Peyer's patch (tissue), 4 donors: ENCODE results near the gene GALNT1. TPM values are rescaled to one million over a fixed set of nuclear protein-coding genes. Genes with fewer than 3 reads are reported as not detected.

ENCODE experiments used
- DNase-seq, 3 donors: peaks; one replicate each; pipeline ENCODE4 v3.0.0-alpha.2; 2017 to 2019
- H3K27ac ChIP-seq, 4 donors: fragments of 200-600 bp; sonication (generic); one replicate each; pipeline ENCODE4 v1.5.1; 2016 to 2019
- H3K27me3 ChIP-seq, 2 donors: fragments of 200-600 bp; sonication (generic); one replicate each; pipeline ENCODE4 v1.5.1; 2019
- H3K36me3 ChIP-seq, 3 donors: fragments of 200-600 bp; sonication (generic); one replicate each; pipeline ENCODE4 v1.5.1; 2016 to 2019
- H3K4me1 ChIP-seq, 4 donors: fragments of 200-600 bp; sonication (generic); one replicate each; pipeline ENCODE4 v1.5.1; 2016 to 2019
- H3K4me3 ChIP-seq, 4 donors: fragments of 200-600 bp; sonication (generic); 1 replicate in 3 of 4; 2 replicates in 1 of 4; pipeline ENCODE4 v1.5.1; 2016 to 2019; ENCODE audit warnings: mild to moderate bottlenecking in 1 of 4
- H3K9me3 ChIP-seq, 4 donors: fragments of 200-600 bp; sonication (generic); one replicate each; pipeline ENCODE4 v1.5.1; 2016 to 2019; ENCODE audit warnings: mild to moderate bottlenecking in 1 of 4
- POLR2A ChIP-seq, 2 donors: fragments of 450-650 bp; IDR thresholded peaks; one replicate each; pipeline ENCODE4 v1.5.1; 2017; ENCODE audit warnings: antibody characterized with exemption in 2 of 2, mild to moderate bottlenecking in 2 of 2, moderate library complexity in 2 of 2
- total RNA-seq, 4 donors: library from RNA; depleted of rRNA; stranded (reverse); fragments of >200 nt; gene quantifications; one replicate each; pipeline ENCODE4 v1.1.0, GENCODE V29; 2016
- TF ChIP-seq, protein P1 (sequence below), 6 experiments: fragments of 450-650 bp in 4 of 6; fragments of 200-600 bp in 2 of 6; sonication (generic) in 1 of 6; IDR thresholded peaks; one replicate each; pipeline ENCODE4 v1.5.1; 2017 to 2019; ENCODE audit warnings: antibody characterized with exemption in 6 of 6, mild to moderate bottlenecking in 3 of 6, moderate library complexity in 1 of 6

GALNT1 gene
- total RNA-seq, 4 donors from 2014 or later = 30.5 to 87.6 (median 70.7) TPM

- Histone ChIP-seq H3K27me3 (no peaks in the 10 kb centered on the region), H3K4me1 (peaks cover 0 to 13% (median 0%) of the 10 kb centered on the region in 4 donors), H3K36me3 (no peaks in the 10 kb centered on the region), H3K4me3 (no peak overlapping the region), H3K9me3 (no peaks in the 10 kb centered on the region), H3K27ac (no peak overlapping the region)
- no peak for DNase-seq
- TF ChIP-seq POLR2A (IDR thresholded peaks at IDR 0.05) = no peak
- TF ChIP-seq, protein P1, sequence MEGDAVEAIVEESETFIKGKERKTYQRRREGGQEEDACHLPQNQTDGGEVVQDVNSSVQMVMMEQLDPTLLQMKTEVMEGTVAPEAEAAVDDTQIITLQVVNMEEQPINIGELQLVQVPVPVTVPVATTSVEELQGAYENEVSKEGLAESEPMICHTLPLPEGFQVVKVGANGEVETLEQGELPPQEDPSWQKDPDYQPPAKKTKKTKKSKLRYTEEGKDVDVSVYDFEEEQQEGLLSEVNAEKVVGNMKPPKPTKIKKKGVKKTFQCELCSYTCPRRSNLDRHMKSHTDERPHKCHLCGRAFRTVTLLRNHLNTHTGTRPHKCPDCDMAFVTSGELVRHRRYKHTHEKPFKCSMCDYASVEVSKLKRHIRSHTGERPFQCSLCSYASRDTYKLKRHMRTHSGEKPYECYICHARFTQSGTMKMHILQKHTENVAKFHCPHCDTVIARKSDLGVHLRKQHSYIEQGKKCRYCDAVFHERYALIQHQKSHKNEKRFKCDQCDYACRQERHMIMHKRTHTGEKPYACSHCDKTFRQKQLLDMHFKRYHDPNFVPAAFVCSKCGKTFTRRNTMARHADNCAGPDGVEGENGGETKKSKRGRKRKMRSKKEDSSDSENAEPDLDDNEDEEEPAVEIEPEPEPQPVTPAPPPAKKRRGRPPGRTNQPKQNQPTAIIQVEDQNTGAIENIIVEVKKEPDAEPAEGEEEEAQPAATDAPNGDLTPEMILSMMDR (IDR thresholded peaks at IDR 0.05) = no peak
Observed at GRCh38 chr18:35610724-35611123, 29.2 kb downstream of the GALNT1 start.

- Histone ChIP-seq H3K9me3 (no peaks in the 10 kb centered on the region), H3K27me3 (no peaks in the 10 kb centered on the region), H3K4me1 (peaks cover 0 to 21% (median 2%) of the 10 kb centered on the region in 4 donors), H3K4me3 (no peak overlapping the region), H3K36me3 (no peaks in the 10 kb centered on the region), H3K27ac (no peak overlapping the region)
- no peak for DNase-seq
- no peak for TF ChIP-seq POLR2A (IDR thresholded peaks at IDR 0.05)
- TF ChIP-seq, protein P1 (IDR thresholded peaks at IDR 0.05) = no peak
Observed at GRCh38 chr18:35611518-35611917, 30.0 kb downstream of the GALNT1 start.

GRCh38 chr18:35616074-35616473, 34.5 kb downstream of the GALNT1 start:
- H3K27ac ChIP-seq = peak overlapping the region in 2 of 4 donors; percentile 50 to 66
- no peaks in the 10 kb centered on the region for H3K27me3 ChIP-seq
- no peak overlapping the region for H3K4me3 ChIP-seq
- DNase-seq = no peak
- H3K9me3 ChIP-seq = no peaks in the 10 kb centered on the region
- TF ChIP-seq POLR2A (IDR thresholded peaks at IDR 0.05) = no peak
- TF ChIP-seq, protein P1 (IDR thresholded peaks at IDR 0.05) = no peak
- H3K4me1 ChIP-seq = peaks cover 0 to 22% (median 3%) of the 10 kb centered on the region in 4 donors
- no peaks in the 10 kb centered on the region for H3K36me3 ChIP-seq

DNA sequence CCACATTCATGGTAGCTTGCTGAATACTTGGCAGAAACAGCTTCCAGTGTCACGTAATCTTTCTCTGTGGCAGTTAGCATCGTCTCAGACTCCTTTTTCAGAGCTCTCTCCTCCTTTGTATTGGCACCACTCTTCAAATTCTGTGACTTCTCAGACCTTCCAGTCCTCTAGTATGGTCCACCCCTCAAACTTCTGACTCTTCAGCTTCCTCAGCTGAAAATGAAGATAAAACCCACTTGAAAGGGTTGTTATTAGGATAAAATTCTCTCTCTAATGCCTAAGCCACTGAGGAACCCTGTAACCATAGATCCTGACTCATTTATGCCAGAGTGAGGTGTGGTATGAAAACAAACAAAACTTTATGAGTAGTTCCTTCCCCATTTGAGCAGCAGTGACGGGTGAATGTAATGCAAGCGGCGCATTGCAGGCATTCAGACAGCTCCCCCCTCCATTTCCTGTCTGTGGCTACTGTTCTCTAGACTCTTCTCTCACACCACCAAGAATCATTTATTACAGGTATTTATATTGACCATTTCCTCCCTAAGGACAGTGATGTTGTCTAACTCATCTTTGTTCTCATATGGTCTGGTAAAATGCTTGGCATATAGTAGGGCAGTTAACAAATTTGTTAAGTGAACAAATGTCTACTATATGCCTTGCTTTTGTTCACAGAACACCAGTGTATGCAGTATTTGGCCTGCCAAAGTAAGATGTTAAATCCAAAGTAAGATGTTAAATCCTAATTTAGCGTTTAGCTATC, 35.3 kb downstream of the GALNT1 start:
- H3K4me1 ChIP-seq = peaks cover 0 to 21% (median 3%) of the 10 kb centered on the region in 4 donors
- no peaks in the 10 kb centered on the region for H3K36me3 ChIP-seq
- H3K9me3 ChIP-seq = no peaks in the 10 kb centered on the region
- H3K4me3 ChIP-seq = no peak overlapping the region
- no peaks in the 10 kb centered on the region for H3K27me3 ChIP-seq
- peak overlapping the region in 3 of 4 donors; percentile 26 to 66 (median 50) for H3K27ac ChIP-seq
- peak in 2 of 3 donors; percentile 71 to 84 for DNase-seq
- no peak for TF ChIP-seq POLR2A (IDR thresholded peaks at IDR 0.05)
- TF ChIP-seq, protein P1 (IDR thresholded peaks at IDR 0.05) = no peak

DNA sequence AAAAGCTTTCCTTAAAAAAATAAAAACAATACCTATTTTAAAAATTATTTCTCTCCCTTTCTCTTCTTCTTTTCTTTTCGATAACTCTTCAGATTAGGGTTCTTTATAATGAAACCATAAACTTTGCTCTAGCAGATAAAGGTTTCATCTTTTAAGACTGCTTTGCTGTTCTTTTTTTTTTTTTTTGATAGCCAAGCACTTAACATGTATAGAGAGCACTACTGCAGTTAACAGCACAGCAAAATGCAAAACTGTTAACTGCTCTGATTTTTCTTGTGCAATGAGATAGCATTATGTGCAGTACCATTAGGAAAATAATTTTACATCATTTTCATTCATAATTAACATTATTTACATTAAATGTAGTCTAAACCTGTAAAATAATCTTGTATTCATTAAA, 36.3 kb downstream of the GALNT1 start:
- Histone ChIP-seq H3K4me1 (peaks cover 0 to 21% (median 3%) of the 10 kb centered on the region in 4 donors), H3K36me3 (no peaks in the 10 kb centered on the region), H3K9me3 (no peaks in the 10 kb centered on the region), H3K27ac (no peak overlapping the region), H3K27me3 (no peaks in the 10 kb centered on the region), H3K4me3 (no peak overlapping the region)
- DNase-seq = no peak
- TF ChIP-seq, protein P1 (IDR thresholded peaks at IDR 0.05) = no peak
- no peak for TF ChIP-seq POLR2A (IDR thresholded peaks at IDR 0.05)
